Measurements from ENCODE around the gene GRIK4. TPM values are rescaled to one million over a fixed set of nuclear protein-coding genes. Genes with fewer than 3 reads are reported as not detected.

The GRIK4 gene
- polyA plus RNA-seq, 1 donor from 2014 or later, result 3.4 TPM

GRCh38 chr11:120882175-120882574, 370.6 kb downstream of the GRIK4 start:
- Histone ChIP-seq H3K9ac (ENCODE audit: low read length) (peak overlapping the region; percentile 36), H2AFZ (ENCODE audit: low read depth, low read length) (no peak overlapping the region), H3F3A (ENCODE audit: insufficient read depth, low read length, poor library complexity, severe bottlenecking) (no peaks in the 10 kb centered on the region), H3K27me3 (ENCODE audit: insufficient read depth, low read depth, low read length) (no peaks in the 10 kb centered on the region), H3K79me2 (replicated peaks; ENCODE audit: insufficient read depth, low read length) (no peaks in the 10 kb centered on the region), H3K27ac (ENCODE audit: low read length) (peak overlapping the region; percentile 58), H3K9me3 (ENCODE audit: low read length) (peaks cover 3% of the 10 kb centered on the region), H3K4me3 (ENCODE audit: low read length) (peak overlapping the region; percentile 36), H3K4me2 (ENCODE audit: low read length) (no peak overlapping the region), H3K9me2 (ENCODE audit: insufficient read depth, low read length) (no peaks in the 10 kb centered on the region), H4K20me1 (ENCODE audit: insufficient read depth) (no peaks in the 10 kb centered on the region), H3K36me3 (ENCODE audit: insufficient read depth, low read length) (no peaks in the 10 kb centered on the region)
- peak; percentile 15 for TF ChIP-seq SMC3 (conservative IDR thresholded peaks at IDR 0.05; ENCODE audit: poor library complexity)
- TF ChIP-seq POLR2AphosphoS5 (IDR thresholded peaks at IDR 0.05), result no peak
- no peak for TF ChIP-seq REST (IDR thresholded peaks at IDR 0.05; ENCODE audit: borderline replicate concordance)

- no peak overlapping the region for H3K27ac ChIP-seq (ENCODE audit: low read length)
- H3K79me2 ChIP-seq (replicated peaks; ENCODE audit: insufficient read depth, low read length), result no peaks in the 10 kb centered on the region
- no peaks in the 10 kb centered on the region for H4K20me1 ChIP-seq (ENCODE audit: insufficient read depth)
- H3K36me3 ChIP-seq (ENCODE audit: insufficient read depth, low read length), result no peaks in the 10 kb centered on the region
- no peaks in the 10 kb centered on the region for H3F3A ChIP-seq (ENCODE audit: insufficient read depth, low read length, poor library complexity, severe bottlenecking)
- H3K4me3 ChIP-seq (ENCODE audit: low read length), result no peak overlapping the region
- H3K4me2 ChIP-seq (ENCODE audit: low read length), result no peak overlapping the region
- no peaks in the 10 kb centered on the region for H3K27me3 ChIP-seq (ENCODE audit: insufficient read depth, low read depth, low read length)
- no peak overlapping the region for H2AFZ ChIP-seq (ENCODE audit: low read depth, low read length)
- TF ChIP-seq EZH2 (IDR thresholded peaks at IDR 0.05; ENCODE audit: borderline replicate concordance, insufficient read depth, low read length, poor library complexity, severe bottlenecking) (no peak), EP300 (conservative IDR thresholded peaks at IDR 0.05; ENCODE audit: poor library complexity, severe bottlenecking) (no peak), SMC3 (conservative IDR thresholded peaks at IDR 0.05; ENCODE audit: poor library complexity) (no peak)
- TF ChIP-seq, protein P1, sequence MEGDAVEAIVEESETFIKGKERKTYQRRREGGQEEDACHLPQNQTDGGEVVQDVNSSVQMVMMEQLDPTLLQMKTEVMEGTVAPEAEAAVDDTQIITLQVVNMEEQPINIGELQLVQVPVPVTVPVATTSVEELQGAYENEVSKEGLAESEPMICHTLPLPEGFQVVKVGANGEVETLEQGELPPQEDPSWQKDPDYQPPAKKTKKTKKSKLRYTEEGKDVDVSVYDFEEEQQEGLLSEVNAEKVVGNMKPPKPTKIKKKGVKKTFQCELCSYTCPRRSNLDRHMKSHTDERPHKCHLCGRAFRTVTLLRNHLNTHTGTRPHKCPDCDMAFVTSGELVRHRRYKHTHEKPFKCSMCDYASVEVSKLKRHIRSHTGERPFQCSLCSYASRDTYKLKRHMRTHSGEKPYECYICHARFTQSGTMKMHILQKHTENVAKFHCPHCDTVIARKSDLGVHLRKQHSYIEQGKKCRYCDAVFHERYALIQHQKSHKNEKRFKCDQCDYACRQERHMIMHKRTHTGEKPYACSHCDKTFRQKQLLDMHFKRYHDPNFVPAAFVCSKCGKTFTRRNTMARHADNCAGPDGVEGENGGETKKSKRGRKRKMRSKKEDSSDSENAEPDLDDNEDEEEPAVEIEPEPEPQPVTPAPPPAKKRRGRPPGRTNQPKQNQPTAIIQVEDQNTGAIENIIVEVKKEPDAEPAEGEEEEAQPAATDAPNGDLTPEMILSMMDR (IDR thresholded peaks at IDR 0.05; ENCODE audit: poor library complexity, severe bottlenecking), result no peak
- no peaks in the 10 kb centered on the region for H3K9me2 ChIP-seq (ENCODE audit: insufficient read depth, low read length)
- no peak overlapping the region for H3K9ac ChIP-seq (ENCODE audit: low read length)
- H3K9me3 ChIP-seq (ENCODE audit: low read length), result peaks cover 3% of the 10 kb centered on the region
Observed at GRCh38 chr11:120883404-120884080, 372.0 kb downstream of the GRIK4 start.

Data from neural cell (in vitro differentiated cells).